ENCODE data around the gene TDO2. TPM values are rescaled to one million over a fixed set of nuclear protein-coding genes. Genes with fewer than 3 reads are reported as not detected.
"Not testable (repeated sequence)": the region's sequence is repeated elsewhere in the genome, so short reads cannot be mapped to it uniquely, and the experiment has no call there.

TDO2 gene
- total RNA-seq, 4 donors from 2014 or later: 3.7 TPM; not detected in 3

- intact Hi-C loops (cut with DNase I; ENCODE audit: low total_unique reads): no loop called here
- TF ChIP-seq POLR2A (IDR thresholded peaks at IDR 0.05) (no peak), CTCF (IDR thresholded peaks at IDR 0.05) (no peak)
- DNase-seq: no peak
- H3K9me3 ChIP-seq: no peaks in the 10 kb centered on the region
- no peaks in the 10 kb centered on the region for H3K27me3 ChIP-seq
- no peak overlapping the region for H3K4me3 ChIP-seq
- no peaks in the 10 kb centered on the region for H3K4me1 ChIP-seq
- H3K27ac ChIP-seq: no peak overlapping the region
- H3K36me3 ChIP-seq: no peaks in the 10 kb centered on the region
These were observed 26.8 kb downstream of the TDO2 start for GRCh38 chr4:155930330-155930729.

GRCh38 chr4:155931634-155932033, 28.1 kb downstream of the TDO2 start:
- Histone ChIP-seq H3K4me1 (no peaks in the 10 kb centered on the region), H3K27ac (no peak overlapping the region), H3K4me3 (no peak overlapping the region), H3K9me3 (no peaks in the 10 kb centered on the region), H3K27me3 (no peaks in the 10 kb centered on the region), H3K36me3 (no peaks in the 10 kb centered on the region)
- DNase-seq: no peak
- no peak for TF ChIP-seq CTCF (IDR thresholded peaks at IDR 0.05)
- intact Hi-C loops (cut with DNase I; ENCODE audit: low total_unique reads): no loop called here

- H3K27me3 ChIP-seq; H3K9me3 ChIP-seq; intact Hi-C loops (cut with DNase I; ENCODE audit: low total_unique reads); H3K4me3 ChIP-seq; H3K4me1 ChIP-seq; H3K36me3 ChIP-seq; DNase-seq; H3K27ac ChIP-seq: not testable (repeated sequence)
These were observed 31.1 kb downstream of the TDO2 start for GRCh38 chr4:155934634-155935033.

GRCh38 chr4:155935389-155935986, 32.0 kb downstream of the TDO2 start:
- no peaks in the 10 kb centered on the region for H3K36me3 ChIP-seq
- H3K27ac ChIP-seq: no peak overlapping the region
- no peaks in the 10 kb centered on the region for H3K27me3 ChIP-seq
- H3K9me3 ChIP-seq: no peaks in the 10 kb centered on the region
- no peak for TF ChIP-seq CTCF (IDR thresholded peaks at IDR 0.05)
- no peak for TF ChIP-seq POLR2A (IDR thresholded peaks at IDR 0.05)
- H3K4me3 ChIP-seq: no peak overlapping the region
- intact Hi-C loops (cut with DNase I; ENCODE audit: low total_unique reads): no loop called here
- H3K4me1 ChIP-seq: no peaks in the 10 kb centered on the region
- no peak for DNase-seq

- Histone ChIP-seq H3K4me3 (no peak overlapping the region), H3K36me3 (no peaks in the 10 kb centered on the region), H3K9me3 (no peaks in the 10 kb centered on the region), H3K27me3 (no peaks in the 10 kb centered on the region), H3K27ac (no peak overlapping the region), H3K4me1 (no peaks in the 10 kb centered on the region)
- intact Hi-C loops (cut with DNase I; ENCODE audit: low total_unique reads): no loop called here
- no peak for DNase-seq
- TF ChIP-seq POLR2A (IDR thresholded peaks at IDR 0.05) (no peak), CTCF (IDR thresholded peaks at IDR 0.05) (no peak)
These were observed 37.7 kb downstream of the TDO2 start for GRCh38 chr4:155941085-155941790.
